Endothelial cell of umbilical vein (primary cell): ENCODE measurements around the gene TMEM126A. TPM values are rescaled to one million over a fixed set of nuclear protein-coding genes. Genes with fewer than 3 reads are reported as not detected.

ENCODE experiments used
- BruUV-seq: library from RNA; stranded (reverse); fragments of 400-500 nt; replicated peaks from 2 replicates; lab custom pipeline; 2021; lab: Mats Ljungman, UMichigan
- CTCF ChIA-PET: fragments of 300-600, 350-600 bp; sonication (Branson Sonifier 250); formaldehyde crosslinking; loops from one replicate; lab custom pipeline; 2021; ENCODE audit warnings: antibody characterized with exemption, inconsistent platforms; lab: Charles Lee
- POLR2A ChIA-PET: fragments of 300-600, 350-600 bp; sonication (Branson Sonifier 250); formaldehyde crosslinking; loops from one replicate; lab custom pipeline; 2021; ENCODE audit warnings: antibody characterized with exemption, inconsistent platforms; lab: Charles Lee
- DNase-seq: peaks from one replicate; pipeline ENCODE4 v3.0.0-alpha.2; 2011; ENCODE audit warnings: low read depth, low spot score
- FAIRE-seq: peaks from 2 replicates; lab custom pipeline; 2011; peaks lifted over from hg19 to GRCh38; lab: Jason Lieb, UNC
- H2AFZ ChIP-seq: 2 replicates; pipeline ENCODE4 v1.6.0; 2012; ENCODE audit warnings: low read depth, low read length, control low read depth, inconsistent platforms
- H3K27ac ChIP-seq: 2 replicates; pipeline ENCODE4 v1.5.1; 2011; ENCODE audit warnings: low read depth, mild to moderate bottlenecking, control low read depth, low read length, moderate library complexity; ENCODE audit not compliant: insufficient read depth
- H3K27me3 ChIP-seq, 2 experiments: 2 replicates each; pipeline versions ENCODE4 v1.6.0 to v1.6.1; 2011; ENCODE audit warnings: low read length in 2 of 2, mixed read lengths in 1 of 2; ENCODE audit not compliant: control insufficient read depth in 2 of 2, insufficient read depth in 2 of 2
- H3K36me3 ChIP-seq, 2 experiments: 2 replicates in 1 of 2; 3 replicates in 1 of 2; pipeline ENCODE4 v1.5.1; 2011; ENCODE audit warnings: low read length in 2 of 2, mild to moderate bottlenecking in 1 of 2, moderate library complexity in 1 of 2; ENCODE audit not compliant: control insufficient read depth in 2 of 2, insufficient read depth in 2 of 2; ENCODE audit errors: extremely low read depth in 1 of 2
- H3K4me1 ChIP-seq: 3 replicates; pipeline ENCODE4 v1.5.1; 2011; ENCODE audit warnings: mild to moderate bottlenecking, low read length; ENCODE audit not compliant: control insufficient read depth, insufficient read depth; ENCODE audit errors: extremely low read depth
- H3K4me2 ChIP-seq: 2 replicates; pipeline ENCODE4 v1.6.1; 2011; ENCODE audit warnings: low read length, control low read depth, mixed read lengths; ENCODE audit not compliant: insufficient read depth
- H3K4me3 ChIP-seq, 3 experiments: fragments of 200-600 bp in 1 of 3; sonication (generic), shearing (Covaris generic) in 1 of 3; replicated peaks in 1 of 3; 2 replicates each; pipeline ENCODE4 v1.5.1; 2011 to 2016; ENCODE audit warnings: control low read depth in 3 of 3, low read length in 3 of 3, mild to moderate bottlenecking in 2 of 3, inconsistent platforms in 1 of 3, low read depth in 1 of 3, moderate library complexity in 1 of 3; ENCODE audit not compliant: insufficient read depth in 1 of 3
- H3K79me2 ChIP-seq: 2 replicates; pipeline ENCODE4 v1.6.0; 2012; ENCODE audit warnings: low read length, inconsistent platforms; ENCODE audit not compliant: control insufficient read depth, insufficient read depth
- H3K9ac ChIP-seq: replicated peaks from 2 replicates; pipeline ENCODE3; 2011; ENCODE audit warnings: low read length, control low read depth; ENCODE audit not compliant: insufficient read depth; ENCODE audit errors: extremely low read depth
- H3K9me1 ChIP-seq: replicated peaks from 3 replicates; pipeline ENCODE4 v1.6.0; 2011; ENCODE audit warnings: mild to moderate bottlenecking, low read length; ENCODE audit not compliant: control insufficient read depth, insufficient read depth; ENCODE audit errors: extremely low read depth
- H3K9me3 ChIP-seq: replicated peaks from 2 replicates; pipeline ENCODE4 v1.5.1; 2012; ENCODE audit warnings: low read length, inconsistent platforms; ENCODE audit not compliant: control insufficient read depth, insufficient read depth
- H4K20me1 ChIP-seq: replicated peaks from 2 replicates; pipeline ENCODE3; 2011; ENCODE audit warnings: mild to moderate bottlenecking, low read length; ENCODE audit not compliant: control insufficient read depth, insufficient read depth; ENCODE audit errors: extremely low read depth
- CTCF ChIP-seq, 2 donors: IDR thresholded peaks; 1 replicate in 1 of 2; 2 replicates in 1 of 2; pipeline ENCODE4 v1.5.1; 2011; ENCODE audit warnings: low read length in 2 of 2, mild to moderate bottlenecking in 2 of 2, moderate library complexity in 2 of 2, control low read depth in 1 of 2, inconsistent platforms in 1 of 2, low read depth in 1 of 2; ENCODE audit not compliant: insufficient read depth in 1 of 2; ENCODE audit errors: extremely low read depth in 1 of 2
- EZH2 ChIP-seq: IDR thresholded peaks from 2 replicates; pipeline ENCODE4 v1.6.1; 2012; ENCODE audit warnings: borderline replicate concordance, low read depth, mild to moderate bottlenecking, moderate library complexity, low read length, inconsistent platforms; ENCODE audit not compliant: severe bottlenecking
- GATA2 ChIP-seq: IDR thresholded peaks from 2 replicates; pipeline ENCODE4 v1.7.0; 2011; ENCODE audit warnings: low read depth, mild to moderate bottlenecking, moderate library complexity, mixed read lengths, low read length; ENCODE audit not compliant: insufficient read length, insufficient read depth
- MYC ChIP-seq: IDR thresholded peaks from one replicate; pipeline ENCODE4 v1.6.1; 2011; ENCODE audit warnings: mild to moderate bottlenecking, low read depth, low read length
- dilution Hi-C: fragments of 300-500 bp; cut with MboI; formaldehyde crosslinking; loops from one replicate; pipeline ENCODE4 v1.15.0; 2019; ENCODE audit warnings: low sequenced_read_pairs; ENCODE audit not compliant: extremely low pct_ligation_motif_present
- intact Hi-C: fragments of 100-400 bp; cut with micrococcal nuclease; formaldehyde crosslinking; loops from one replicate; pipeline ENCODE4 v1.10.0; 2022
- polyA plus RNA-seq, 4 experiments: library from polyadenylated mRNA; depleted of rRNA in 3 of 4; stranded (reverse) in 3 of 4; unstranded in 1 of 4; fragments of >200 nt; gene quantifications; 2 replicates each; pipeline versions ENCODE4 v1.2.1 to v1.2.3, GENCODE V29; 2011 to 2012; ENCODE audit warnings: missing spikeins in 1 of 4
- total RNA-seq: library from RNA; stranded (reverse); gene quantifications from 2 replicates; pipeline ENCODE4 v1.2.3, GENCODE V29; 2021
- TF ChIP-seq, protein P1 (sequence below): IDR thresholded peaks from 2 replicates; pipeline ENCODE4 v1.6.1; 2011; ENCODE audit not compliant: insufficient read depth, insufficient read length

The TMEM126A gene
- total and polyA plus RNA-seq, 2 donors (not counting 3 experiments of a cell fraction or from before 2014, with no cell fraction given): 35.3 to 45.8 TPM

DNA sequence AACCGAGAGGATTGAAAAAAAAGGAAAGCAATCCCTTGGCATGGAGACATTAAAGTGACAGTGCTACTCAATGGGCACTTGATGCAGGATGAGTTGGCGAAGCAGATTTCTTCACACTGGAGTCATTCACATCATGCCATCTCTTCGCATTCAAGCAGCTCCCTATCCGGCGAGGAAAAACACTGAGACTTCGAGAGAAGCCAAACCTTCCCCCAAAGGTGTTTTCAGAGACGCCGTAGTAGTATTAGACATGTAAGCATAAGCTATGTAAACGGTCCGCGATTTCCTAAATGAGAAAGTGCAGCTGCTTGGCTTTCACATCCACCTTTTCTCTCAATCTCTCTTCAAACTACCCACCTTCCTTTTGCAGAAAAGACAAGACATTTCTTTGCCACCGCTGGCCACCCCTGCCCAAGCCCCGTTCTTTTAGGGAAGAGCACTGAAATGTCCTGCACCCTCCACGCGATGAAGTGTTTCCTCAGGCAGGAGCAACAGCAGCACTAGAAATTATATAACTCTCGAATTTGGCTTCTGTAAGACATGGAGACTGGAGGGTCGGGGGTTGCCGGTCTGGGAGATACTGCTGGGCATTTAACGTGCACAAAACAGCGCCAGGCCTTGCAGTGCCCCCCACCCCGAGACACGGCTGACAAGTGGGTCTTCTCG is 20.3 kb upstream of the TMEM126A start, which contains the start of gene DLG2:
Gene DLG2 (minus strand): TSS at position 13 of the 666 bp plus-strand sequence.
- FAIRE-seq (peak; percentile 60), DNase-seq (peak; percentile 55)
- peak within 1 kb of the TSS; percentile 87 for H2AFZ ChIP-seq
- no TSS peak for BruUV-seq
- no peaks in the 10 kb centered on the region for H3K9me1 ChIP-seq
- peak within 1 kb of the TSS; percentile 10 for H3K27ac ChIP-seq
- no peaks in the 10 kb centered on the region for H3K9me3 ChIP-seq
- H4K20me1 ChIP-seq: no peaks in the 10 kb centered on the region
- CTCF ChIA-PET: interaction anchor here (0.8 to 1.7 kb wide), 8 partner anchors 18 to 414 kb away, joined by 3 to 8 read pairs (median 4); partner anchors contain the start of genes CCDC83 and TMEM126A
- H3K4me2 ChIP-seq: peak within 1 kb of the TSS; percentile 92
- POLR2A ChIA-PET: no interaction called here
- intact Hi-C loops: no loop called here
- dilution Hi-C loops: no loop called here
- peaks cover 0 to 4% of the 10 kb centered on the region in 2 experiments for H3K36me3 ChIP-seq
- no peak for TF ChIP-seq EZH2
- no peak for TF ChIP-seq CTCF (IDR thresholded peaks at IDR 0.05; ENCODE audit: extremely low read depth in 1 of 2, insufficient read depth in 1 of 2, low read depth in 1 of 2, low read length in 2 of 2)
- no peak for TF ChIP-seq GATA2
- TF ChIP-seq, protein P1, sequence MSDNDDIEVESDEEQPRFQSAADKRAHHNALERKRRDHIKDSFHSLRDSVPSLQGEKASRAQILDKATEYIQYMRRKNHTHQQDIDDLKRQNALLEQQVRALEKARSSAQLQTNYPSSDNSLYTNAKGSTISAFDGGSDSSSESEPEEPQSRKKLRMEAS: no peak
- no peak for TF ChIP-seq MYC
- H3K9ac ChIP-seq: peak within 1 kb of the TSS; percentile 63
- H3K4me1 ChIP-seq: peaks cover 16% of the 10 kb centered on the region
- H3K79me2 ChIP-seq: peaks cover 34% of the 10 kb centered on the region
- H3K27me3 ChIP-seq: peaks cover 2 to 6% of the 10 kb centered on the region in 2 experiments
- H3K4me3 ChIP-seq: peak within 1 kb of the TSS; percentile 69 to 73 (median 72)
